NOMO-1 treated with dmso at 0.1 percent for 144 hours (cell line): ENCODE results near the gene BCL11A.

Source experiments
- DNase-seq: peaks from one replicate; lab custom pipeline; 2025; ENCODE audit not compliant: unreplicated experiment; lab: John Stamatoyannopoulos, UW

The BCL11A gene

GRCh38 chr2:60553495-60554073 is at the start of gene BCL11A:
TSS of gene BCL11A (minus strand) at chr2:60553654. CDS start at chr2:60553270, 384 bp downstream.
- DNase-seq = peak; percentile 88

GRCh38 chr2:60602828-60603532 is 49.5 kb upstream of the BCL11A start:
- no peak for DNase-seq

- peak; percentile 39 for DNase-seq
These were observed 48.9 kb upstream of the BCL11A start for GRCh38 chr2:60602388-60602787.

- DNase-seq = no peak
These were observed 44.8 kb upstream of the BCL11A start for GRCh38 chr2:60598271-60598670.

GRCh38 chr2:60597346-60597745 is 43.9 kb upstream of the BCL11A start:
- no peak for DNase-seq

- no peak for DNase-seq
These were observed 43.0 kb upstream of the BCL11A start for GRCh38 chr2:60596411-60596810.

GRCh38 chr2:60595953-60596352 is 42.5 kb upstream of the BCL11A start:
- DNase-seq = no peak

- no peak for DNase-seq
These were observed 35.6 kb upstream of the BCL11A start for GRCh38 chr2:60589104-60589503.

- DNase-seq = no peak
These were observed 32.6 kb upstream of the BCL11A start for GRCh38 chr2:60586081-60586480.

GRCh38 chr2:60585276-60585675 is 31.8 kb upstream of the BCL11A start:
- DNase-seq = no peak

- no peak for DNase-seq
These were observed 30.1 kb upstream of the BCL11A start for GRCh38 chr2:60583604-60584003.

- peak; percentile 45 for DNase-seq
These were observed 28.2 kb upstream of the BCL11A start for GRCh38 chr2:60581433-60582282.

- no peak for DNase-seq
These were observed 24.3 kb upstream of the BCL11A start for GRCh38 chr2:60577682-60578283.

GRCh38 chr2:60573251-60573650 is 19.8 kb upstream of the BCL11A start:
- no peak for DNase-seq

- DNase-seq = no peak
These were observed 16.8 kb upstream of the BCL11A start for GRCh38 chr2:60570251-60570650.

- peak; percentile 34 for DNase-seq
These were observed 16.2 kb upstream of the BCL11A start for GRCh38 chr2:60569680-60570111.

GRCh38 chr2:60567919-60568768 is 14.7 kb upstream of the BCL11A start:
- DNase-seq = no peak

GRCh38 chr2:60567096-60567495 is 13.6 kb upstream of the BCL11A start:
- no peak for DNase-seq

GRCh38 chr2:60565472-60565871 is 12.0 kb upstream of the BCL11A start:
- no peak for DNase-seq
